HCT116 (cell line): ENCODE measurements around the gene UBTD2. TPM values are rescaled to one million over a fixed set of nuclear protein-coding genes. Genes with fewer than 3 reads are reported as not detected.

Experiments used
- ATAC-seq: fragments of 200-7000 bp; cut with Tn5 transposase; 2 replicates; pipeline ENCODE4 v1.9.1; 2020; ENCODE audit warnings: mild to moderate bottlenecking, moderate library complexity
- BruUV-seq: library from RNA; stranded (reverse); fragments of 400-500 nt; replicated peaks from 2 replicates; lab custom pipeline; 2021; lab: Mats Ljungman, UMichigan
- CTCF ChIA-PET: fragments of 300-600 bp; sonication (Branson Sonifier 250); formaldehyde crosslinking; loops from one replicate; lab custom pipeline; 2021; ENCODE audit warnings: antibody characterized with exemption; lab: Charles Lee
- POLR2A ChIA-PET: fragments of 300-600, 350-600 bp; sonication (Branson Sonifier 250); formaldehyde crosslinking; loops from one replicate; lab custom pipeline; 2021; ENCODE audit warnings: antibody characterized with exemption; lab: Charles Lee
- RAD21 ChIA-PET, 2 experiments: fragments of 300-600 bp; sonication (Branson Sonifier 250); formaldehyde crosslinking; loops; one replicate each; lab custom pipeline; 2023; ENCODE audit warnings: low total read pairs in 2 of 2; ENCODE audit not compliant: uncharacterized antibody in 2 of 2, unreplicated experiment in 2 of 2, low non-redundant PET in 1 of 2; lab: Charles Lee
- DNase-seq: peaks from one replicate; pipeline ENCODE4 v3.0.0-alpha.2; 2010; ENCODE audit warnings: low read depth, low spot score
- H2AFZ ChIP-seq: fragments of 200-600 bp; shearing (Covaris generic), sonication (generic); 2 replicates; pipeline ENCODE4 v1.6.1; 2017; ENCODE audit warnings: low read depth, mixed run types, mixed read lengths, antibody characterized with exemption, low read length; ENCODE audit not compliant: poor library complexity, severe bottlenecking
- H3K27ac ChIP-seq: 2 replicates; pipeline ENCODE4 v1.5.1; 2012; ENCODE audit warnings: low read depth, low read length
- H3K27me3 ChIP-seq: fragments of 200-600 bp; sonication (generic); 2 replicates; pipeline ENCODE4 v1.6.1; 2016; ENCODE audit warnings: mixed run types, low read length, mixed read lengths; ENCODE audit not compliant: insufficient read depth
- H3K36me3 ChIP-seq, 2 experiments: fragments of 200-500 bp in 1 of 2; fragments of 200-600 bp in 1 of 2; sonication (Bioruptor generic) in 1 of 2; sonication (generic) in 1 of 2; 2 replicates each; pipeline versions ENCODE4 v1.5.1 to v1.6.1; 2014 to 2016; ENCODE audit warnings: low read length in 2 of 2, inconsistent platforms in 1 of 2, mixed read lengths in 1 of 2, mixed run types in 1 of 2; ENCODE audit not compliant: insufficient read depth in 2 of 2, control insufficient read depth in 1 of 2
- H3K4me1 ChIP-seq, 2 experiments: fragments of 200-600 bp in 1 of 2; sonication (generic) in 1 of 2; 2 replicates each; pipeline versions ENCODE4 v1.5.1 to v1.6.1; 2012 to 2017; ENCODE audit warnings: low read length in 2 of 2, inconsistent platforms in 1 of 2, mild to moderate bottlenecking in 1 of 2, mixed read lengths in 1 of 2, mixed run types in 1 of 2, moderate library complexity in 1 of 2; ENCODE audit not compliant: insufficient read depth in 2 of 2, control insufficient read depth in 1 of 2
- H3K4me2 ChIP-seq: fragments of 200-600 bp; sonication (generic); 2 replicates; pipeline ENCODE4 v1.6.1; 2017; ENCODE audit warnings: mixed run types, low read length, mixed read lengths
- H3K4me3 ChIP-seq, 2 experiments: fragments of 200-600 bp in 1 of 2; sonication (generic) in 1 of 2; replicated peaks in 1 of 2; 2 replicates each; pipeline ENCODE4 v1.5.1; 2011 to 2016; ENCODE audit warnings: low read length in 2 of 2, control low read depth in 1 of 2, low read depth in 1 of 2, mild to moderate bottlenecking in 1 of 2, mixed read lengths in 1 of 2, mixed run types in 1 of 2
- H3K79me2 ChIP-seq: fragments of 200-600 bp; sonication (generic); 2 replicates; pipeline ENCODE4 v1.6.1; 2017; ENCODE audit warnings: mild to moderate bottlenecking, mixed run types, low read length, moderate library complexity, mixed read lengths; ENCODE audit not compliant: insufficient read depth
- H3K9ac ChIP-seq: fragments of 200-600 bp; sonication (generic); 2 replicates; pipeline ENCODE4 v1.6.1; 2016; ENCODE audit warnings: low read length, mixed read lengths
- H3K9me2 ChIP-seq: fragments of 200-600 bp; sonication (generic), shearing (Covaris generic); 2 replicates; pipeline ENCODE4 v1.6.1; 2017; ENCODE audit warnings: mixed run types, mild to moderate bottlenecking, moderate library complexity; ENCODE audit not compliant: insufficient read depth
- H3K9me3 ChIP-seq, 2 experiments: fragments of 200-500 bp in 1 of 2; fragments of 200-600 bp in 1 of 2; sonication (Bioruptor generic) in 1 of 2; sonication (generic) in 1 of 2; 2 replicates each; pipeline ENCODE4 v1.6.1; 2014 to 2017; ENCODE audit warnings: low read length in 2 of 2, mixed read lengths in 2 of 2, inconsistent platforms in 1 of 2, low read depth in 1 of 2, mild to moderate bottlenecking in 1 of 2, mixed run types in 1 of 2, moderate library complexity in 1 of 2; ENCODE audit not compliant: control insufficient read depth in 1 of 2, insufficient read depth in 1 of 2
- H4K20me1 ChIP-seq: fragments of 200-600 bp; sonication (generic), shearing (Covaris generic); 2 replicates; pipeline ENCODE4 v1.6.1; 2017; ENCODE audit warnings: mixed run types, mild to moderate bottlenecking, moderate library complexity; ENCODE audit not compliant: insufficient read depth
- ATF3 ChIP-seq: IDR thresholded peaks from 2 replicates; pipeline ENCODE4 v1.6.1; 2012
- CBX3 ChIP-seq: IDR thresholded peaks from 2 replicates; pipeline ENCODE4 v1.6.1; 2012; ENCODE audit warnings: low read depth
- CEBPB ChIP-seq: IDR thresholded peaks from 2 replicates; pipeline ENCODE4 v1.6.1; 2012; ENCODE audit warnings: low read depth
- CTCF ChIP-seq, 3 experiments: fragments of 200-600 bp in 1 of 3; sonication (generic) in 1 of 3; IDR thresholded peaks in 2 of 3; conservative IDR thresholded peaks in 1 of 3; 2 replicates each; pipeline ENCODE4 v1.5.1; 2012 to 2017; ENCODE audit warnings: low read depth in 2 of 3, low read length in 2 of 3, antibody characterized with exemption in 1 of 3, borderline replicate concordance in 1 of 3, control low read depth in 1 of 3, mild to moderate bottlenecking in 1 of 3, mixed read lengths in 1 of 3, mixed run types in 1 of 3, moderate library complexity in 1 of 3; ENCODE audit not compliant: insufficient read depth in 1 of 3
- EGR1 ChIP-seq: IDR thresholded peaks from 2 replicates; pipeline ENCODE4 v1.6.1; 2012; ENCODE audit warnings: low read depth
- ELF1 ChIP-seq: IDR thresholded peaks from 2 replicates; pipeline ENCODE4 v1.6.1; 2012; ENCODE audit warnings: low read depth, borderline replicate concordance
- EZH2 ChIP-seq: fragments of 200-600 bp; sonication (generic); IDR thresholded peaks from 2 replicates; pipeline ENCODE4 v1.6.1; 2017; ENCODE audit warnings: antibody characterized with exemption, mixed run types
- EZH2phosphoT487 ChIP-seq: fragments of 200-600 bp; IDR thresholded peaks from 2 replicates; pipeline ENCODE4 v1.6.1; 2018; ENCODE audit warnings: antibody characterized with exemption, borderline replicate concordance
- FOSL1 ChIP-seq: IDR thresholded peaks from 2 replicates; pipeline ENCODE4 v1.6.1; 2012; ENCODE audit warnings: low read depth
- JUND ChIP-seq: IDR thresholded peaks from 2 replicates; pipeline ENCODE4 v1.6.1; 2012
- MAX ChIP-seq: IDR thresholded peaks from 2 replicates; pipeline ENCODE4 v1.6.1; 2012
- POLR2A ChIP-seq: IDR thresholded peaks from 2 replicates; pipeline ENCODE4 v1.7.0; 2011; ENCODE audit warnings: borderline replicate concordance; ENCODE audit not compliant: insufficient read depth, insufficient read length; ENCODE audit errors: extremely low read depth
- POLR2AphosphoS5 ChIP-seq: IDR thresholded peaks from 2 replicates; pipeline ENCODE4 v1.6.1; 2011; ENCODE audit warnings: mild to moderate bottlenecking, low read depth, low read length, moderate library complexity
- RAD21 ChIP-seq: IDR thresholded peaks from 2 replicates; pipeline ENCODE4 v1.6.1; 2012; ENCODE audit warnings: low read depth, mild to moderate bottlenecking
- REST ChIP-seq: IDR thresholded peaks from 2 replicates; pipeline ENCODE4 v1.6.1; 2012; ENCODE audit warnings: low read depth
- SIN3A ChIP-seq: IDR thresholded peaks from 2 replicates; pipeline ENCODE4 v1.6.1; 2012; ENCODE audit warnings: low read depth
- SP1 ChIP-seq: IDR thresholded peaks from 2 replicates; pipeline ENCODE4 v1.6.1; 2012; ENCODE audit warnings: low read depth
- SRF ChIP-seq: IDR thresholded peaks from 2 replicates; pipeline ENCODE4 v1.6.1; 2012; ENCODE audit warnings: low read depth
- TCF7L2 ChIP-seq: IDR thresholded peaks from 2 replicates; pipeline ENCODE4 v1.7.0; 2011; ENCODE audit warnings: borderline replicate concordance, inconsistent platforms; ENCODE audit not compliant: insufficient read depth, insufficient read length; ENCODE audit errors: extremely low read depth
- ZFX ChIP-seq: fragments of 450-650 bp; IDR thresholded peaks from 2 replicates; pipeline ENCODE4 v1.6.1; 2017
- intact Hi-C: fragments of 100-400 bp; cut with micrococcal nuclease; formaldehyde crosslinking; loops from 2 replicates; pipeline ENCODE4 v1.10.0; 2022
- total RNA-seq: library from RNA; stranded (reverse); gene quantifications from one replicate; pipeline ENCODE4 v1.2.1, GENCODE V29; 2021; ENCODE audit not compliant: unreplicated experiment

Gene UBTD2
- total RNA-seq, 1 experiment from 2014 or later = 15.9 TPM

GRCh38 chr5:172172912-172173563 is 110.5 kb downstream of the UBTD2 start (continued):
- TF ChIP-seq REST = no peak
- no peak for TF ChIP-seq MAX
- no peak for TF ChIP-seq JUND
- TF ChIP-seq TCF7L2 = no peak
- no peak for TF ChIP-seq POLR2A
- TF ChIP-seq FOSL1 = no peak
- no peak for TF ChIP-seq EGR1
- TF ChIP-seq CEBPB = no peak
- no peak for TF ChIP-seq SRF
- no peak for TF ChIP-seq EZH2phosphoT487
- no peak for TF ChIP-seq SIN3A

- no peaks in the 10 kb centered on the region for H3K9me3 ChIP-seq
- H3K4me3 ChIP-seq = no peak overlapping the region
- no peak overlapping the region for H3K4me2 ChIP-seq
- H4K20me1 ChIP-seq = no peaks in the 10 kb centered on the region
- no TSS peak for BruUV-seq
- H2AFZ ChIP-seq = no peak overlapping the region
- intact Hi-C loops = no loop called here
- no peaks in the 10 kb centered on the region for H3K9me2 ChIP-seq
- RAD21 ChIA-PET = no interaction called here
- no peak for TF ChIP-seq EZH2phosphoT487
- TF ChIP-seq MAX = no peak
- no peak for TF ChIP-seq CBX3
- no peak for TF ChIP-seq SIN3A
- TF ChIP-seq EZH2 = no peak
- no peak for TF ChIP-seq JUND
- no peak for TF ChIP-seq RAD21
- no peak for TF ChIP-seq ELF1
- TF ChIP-seq POLR2AphosphoS5 = no peak
- no peak for TF ChIP-seq SP1
- TF ChIP-seq FOSL1 = no peak
- TF ChIP-seq CTCF (IDR thresholded peaks at IDR 0.05 in 2 of 3, conservative IDR thresholded peaks at IDR 0.05 in 1 of 3; ENCODE audit: borderline replicate concordance in 1 of 3, insufficient read depth in 1 of 3, low read depth in 2 of 3, low read length in 2 of 3) = no peak
- no peak for TF ChIP-seq ATF3
- no peak for TF ChIP-seq SRF
- no peak for TF ChIP-seq ZFX
- H3K4me1 ChIP-seq = peaks cover 25 to 41% of the 10 kb centered on the region in 2 experiments
- peaks cover 24% of the 10 kb centered on the region for H3K79me2 ChIP-seq
- POLR2A ChIA-PET = no interaction called here
- H3K36me3 ChIP-seq = no peaks in the 10 kb centered on the region
- H3K9ac ChIP-seq = no peak overlapping the region
- no peaks in the 10 kb centered on the region for H3K27me3 ChIP-seq
- CTCF ChIA-PET = no interaction called here
- no peak for ATAC-seq
- no peak for DNase-seq
- H3K27ac ChIP-seq = no peak overlapping the region
Measured at GRCh38 chr5:172171118-172171517, 112.4 kb downstream of the UBTD2 start.
